GM23248 (cell line): ENCODE results near the gene CLSTN2. TPM values are rescaled to one million over a fixed set of nuclear protein-coding genes. Genes with fewer than 3 reads are reported as not detected.

Experiments used
- DNase-seq: peaks from one replicate; pipeline ENCODE4 v3.0.0-alpha.2; 2015
- H2AFZ ChIP-seq: fragments of 200-600 bp; sonication (generic); 2 replicates; pipeline ENCODE4 v1.6.1; 2016; ENCODE audit warnings: antibody characterized with exemption
- H3F3A ChIP-seq: fragments of 200-600 bp; sonication (generic); 2 replicates; pipeline ENCODE4 v1.6.1; 2016; ENCODE audit warnings: mild to moderate bottlenecking, antibody characterized with exemption, mixed run types; ENCODE audit not compliant: insufficient read depth
- H3K27ac ChIP-seq: fragments of 200-600 bp; sonication (generic); 2 replicates; pipeline ENCODE4 v1.5.1; 2016; ENCODE audit warnings: mild to moderate bottlenecking
- H3K27me3 ChIP-seq: fragments of 200-600 bp; sonication (generic); replicated peaks from 2 replicates; pipeline ENCODE4 v1.6.1; 2016; ENCODE audit warnings: mild to moderate bottlenecking; ENCODE audit not compliant: insufficient read depth
- H3K36me3 ChIP-seq: fragments of 200-600 bp; sonication (generic); 2 replicates; pipeline ENCODE4 v1.6.1; 2016; ENCODE audit warnings: low read depth, mild to moderate bottlenecking
- H3K4me1 ChIP-seq: fragments of 200-600 bp; sonication (generic); 2 replicates; pipeline ENCODE4 v1.6.1; 2016; ENCODE audit warnings: mild to moderate bottlenecking; ENCODE audit not compliant: insufficient read depth
- H3K4me2 ChIP-seq: fragments of 200-600 bp; sonication (generic); one replicate; pipeline ENCODE4 v1.6.1; 2016; ENCODE audit warnings: mild to moderate bottlenecking; ENCODE audit not compliant: unreplicated experiment
- H3K4me3 ChIP-seq: fragments of 200-600 bp; sonication (generic); 2 replicates; pipeline ENCODE4 v1.5.1; 2016; ENCODE audit warnings: mild to moderate bottlenecking
- H3K79me2 ChIP-seq: fragments of 200-600 bp; sonication (generic); 2 replicates; pipeline ENCODE4 v1.6.1; 2016; ENCODE audit warnings: mild to moderate bottlenecking; ENCODE audit not compliant: insufficient read depth
- H3K9ac ChIP-seq: fragments of 200-600 bp; sonication (generic); 2 replicates; pipeline ENCODE4 v1.6.1; 2016; ENCODE audit warnings: mild to moderate bottlenecking
- H3K9me2 ChIP-seq: fragments of 200-600 bp; sonication (generic); 2 replicates; pipeline ENCODE4 v1.6.1; 2016; ENCODE audit warnings: mixed run types, mild to moderate bottlenecking, moderate library complexity; ENCODE audit not compliant: insufficient read depth
- H3K9me3 ChIP-seq: fragments of 200-600 bp; sonication (generic); one replicate; pipeline ENCODE4 v1.6.1; 2017; ENCODE audit warnings: low read depth
- H4K20me1 ChIP-seq: fragments of 200-600 bp; sonication (generic); 2 replicates; pipeline ENCODE4 v1.6.0; 2016; ENCODE audit not compliant: insufficient read depth
- EZH2 ChIP-seq: fragments of 200-600 bp; sonication (generic); IDR thresholded peaks from 2 replicates; pipeline ENCODE4 v1.6.1; 2018; ENCODE audit warnings: antibody characterized with exemption, mild to moderate bottlenecking; ENCODE audit not compliant: insufficient read depth, poor library complexity, severe bottlenecking
- EZH2phosphoT487 ChIP-seq: fragments of 200-600 bp; sonication (generic); IDR thresholded peaks from 2 replicates; pipeline ENCODE4 v1.6.1; 2018; ENCODE audit warnings: antibody characterized with exemption, moderate library complexity, mild to moderate bottlenecking, low read depth; ENCODE audit not compliant: insufficient read depth
- WGBS, 2 experiments: methylation state at CpG; one replicate each; pipeline ENCODE4 v1.1.6; 2015 to 2017; ENCODE audit warnings: low lambda C conversion rate in 2 of 2, low coverage in 1 of 2; ENCODE audit errors: missing lambda C conversion rate in 2 of 2; 5-methylcytosine and 5-hydroxymethylcytosine counted together
- in situ Hi-C: fragments of 300-500 bp; cut with MboI; formaldehyde crosslinking; loops from 2 replicates; pipeline ENCODE4 v1.15.0; 2020
- polyA plus RNA-seq: library from polyadenylated mRNA; unstranded; fragments of >200 nt; fragmentation: Nextera tagmentation; extraction: Ambion mirVana; gene quantifications from 2 replicates; pipeline ENCODE4 v1.2.1, GENCODE V29; 2016
- total RNA-seq: library from RNA; depleted of rRNA; stranded (reverse); fragments of >200 nt; shearing (Covaris generic); gene quantifications from 2 replicates; pipeline ENCODE4 v1.2.3, GENCODE V29; 2014

The CLSTN2 gene
- total and polyA plus RNA-seq, 2 experiments from 2014 or later, result not detected

DNA sequence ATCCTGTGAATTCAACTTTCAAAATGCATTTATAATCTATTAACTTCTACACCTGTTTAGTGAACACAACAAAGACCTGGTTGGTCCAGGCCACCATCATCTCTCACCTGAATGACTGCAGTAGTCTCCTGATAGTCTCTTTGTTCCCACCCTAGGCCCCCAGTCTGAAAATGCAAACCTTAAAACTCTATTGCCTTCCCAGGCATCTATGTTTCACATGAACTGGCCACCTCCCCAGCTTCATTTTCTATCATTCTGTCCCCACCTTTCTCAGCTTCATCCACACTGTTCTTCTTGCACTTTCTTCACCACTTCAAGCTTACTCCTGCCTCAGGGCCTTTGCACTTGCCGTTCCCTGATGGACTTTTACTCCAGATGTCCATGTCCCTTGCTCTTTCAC is 45.0 kb downstream of the CLSTN2 start:
- Histone ChIP-seq H3K27me3 (no peaks in the 10 kb centered on the region), H4K20me1 (no peaks in the 10 kb centered on the region), H3K36me3 (no peaks in the 10 kb centered on the region), H2AFZ (no peak overlapping the region), H3K9me3 (no peaks in the 10 kb centered on the region), H3K4me1 (no peaks in the 10 kb centered on the region), H3K27ac (no peak overlapping the region), H3F3A (no peaks in the 10 kb centered on the region), H3K4me3 (no peak overlapping the region), H3K9me2 (no peaks in the 10 kb centered on the region), H3K9ac (no peak overlapping the region), H3K4me2 (no peak overlapping the region), H3K79me2 (no peaks in the 10 kb centered on the region)
- DNase-seq, result no peak
- TF ChIP-seq EZH2phosphoT487 (no peak), EZH2 (no peak)
- in situ Hi-C loops, result no loop called here
- WGBS, 2 experiments, result 3 to 32% methylated on average over 1 of the region's 1 CpG

DNA sequence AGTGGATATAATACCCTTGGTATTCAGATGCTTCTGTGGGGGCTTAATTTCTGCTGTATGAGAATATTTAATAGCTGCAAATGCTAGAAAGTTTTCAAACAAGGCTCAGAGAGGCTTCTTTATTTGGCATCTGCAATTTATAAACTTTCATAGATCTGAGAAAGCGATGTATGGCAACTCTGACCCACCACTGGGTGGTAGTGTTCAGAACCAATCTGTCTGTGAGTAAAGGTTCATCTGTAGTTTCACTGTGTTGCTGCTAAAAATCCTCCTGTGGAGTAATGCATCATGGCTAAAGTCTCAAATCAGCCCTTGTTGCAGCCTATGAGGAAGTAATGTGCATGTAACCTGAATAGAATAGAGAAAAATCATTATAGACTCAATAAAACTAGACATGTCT is 47.4 kb downstream of the CLSTN2 start:
- H3K79me2 ChIP-seq, result no peaks in the 10 kb centered on the region
- H3K4me2 ChIP-seq, result no peak overlapping the region
- no peak for DNase-seq
- H3K9ac ChIP-seq, result no peak overlapping the region
- in situ Hi-C loops, result no loop called here
- H2AFZ ChIP-seq, result no peak overlapping the region
- H3K4me3 ChIP-seq, result no peak overlapping the region
- no peaks in the 10 kb centered on the region for H3F3A ChIP-seq
- 23 to 30% methylated on average over 1 of the region's 1 CpG for WGBS, 2 experiments
- H3K4me1 ChIP-seq, result no peaks in the 10 kb centered on the region
- no peaks in the 10 kb centered on the region for H3K9me2 ChIP-seq
- no peak for TF ChIP-seq EZH2phosphoT487
- no peak for TF ChIP-seq EZH2
- no peaks in the 10 kb centered on the region for H4K20me1 ChIP-seq
- H3K36me3 ChIP-seq, result no peaks in the 10 kb centered on the region
- no peak overlapping the region for H3K27ac ChIP-seq
- no peaks in the 10 kb centered on the region for H3K27me3 ChIP-seq
- H3K9me3 ChIP-seq, result no peaks in the 10 kb centered on the region

DNA sequence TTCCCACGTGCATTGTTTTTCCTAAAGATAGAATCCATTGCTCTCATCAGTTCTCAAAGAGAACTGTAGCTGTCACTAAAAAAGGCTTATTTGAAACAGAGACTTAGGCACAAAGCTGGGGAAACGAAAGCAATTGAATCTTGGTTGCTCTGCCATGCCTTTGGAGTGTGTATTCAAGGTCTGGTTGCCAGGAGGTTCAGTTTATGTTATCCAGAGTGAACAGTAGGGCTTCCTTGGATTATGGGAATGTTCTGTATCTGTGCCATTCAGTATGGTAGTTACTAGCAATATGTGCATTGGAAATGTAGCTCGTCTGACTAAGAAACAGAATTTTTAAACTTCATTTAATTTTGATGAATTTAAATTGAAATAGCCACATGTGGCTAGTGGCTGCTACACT is 50.6 kb downstream of the CLSTN2 start:
- Histone ChIP-seq H3K9me2 (no peaks in the 10 kb centered on the region), H4K20me1 (no peaks in the 10 kb centered on the region)
- no peak for TF ChIP-seq EZH2phosphoT487
- no peak for TF ChIP-seq EZH2

DNA sequence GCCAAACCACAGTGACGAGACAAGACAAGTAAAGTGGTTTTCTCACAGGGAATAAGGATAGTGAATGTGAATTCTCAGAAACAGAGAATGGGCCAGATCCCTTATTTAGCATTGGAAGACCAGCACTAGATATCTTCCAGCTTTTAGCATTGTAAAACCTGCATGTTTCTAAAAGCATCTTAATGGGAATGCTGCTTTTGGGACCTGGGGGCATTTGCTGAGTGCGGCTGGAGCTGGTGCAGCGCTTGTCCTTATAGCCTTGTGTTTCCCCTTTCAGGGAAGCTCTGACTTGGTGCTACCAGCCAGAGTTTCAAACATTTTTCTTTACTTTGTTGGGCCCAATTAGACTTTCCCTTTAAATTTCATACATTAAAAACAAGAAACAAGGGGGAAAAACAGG is 52.9 kb downstream of the CLSTN2 start:
- Histone ChIP-seq H3K9ac (no peak overlapping the region), H3F3A (no peaks in the 10 kb centered on the region), H3K27ac (no peak overlapping the region), H3K9me3 (no peaks in the 10 kb centered on the region), H3K9me2 (no peaks in the 10 kb centered on the region), H3K4me1 (no peaks in the 10 kb centered on the region), H3K27me3 (no peaks in the 10 kb centered on the region), H3K79me2 (no peaks in the 10 kb centered on the region), H2AFZ (no peak overlapping the region), H3K4me2 (no peak overlapping the region), H4K20me1 (no peaks in the 10 kb centered on the region), H3K4me3 (no peak overlapping the region), H3K36me3 (no peaks in the 10 kb centered on the region)
- DNase-seq, result no peak
- in situ Hi-C loops, result no loop called here
- 51 to 71% methylated on average over 3 of the region's 3 CpGs for WGBS, 2 experiments
- TF ChIP-seq EZH2phosphoT487, result no peak
- TF ChIP-seq EZH2, result no peak

More for the DNA sequence above, 50.6 kb downstream of the CLSTN2 start:
- Histone ChIP-seq H3K9me3 (no peaks in the 10 kb centered on the region), H3K36me3 (no peaks in the 10 kb centered on the region), H3K27me3 (no peaks in the 10 kb centered on the region), H3K4me1 (no peaks in the 10 kb centered on the region), H2AFZ (no peak overlapping the region), H3K27ac (no peak overlapping the region), H3K9ac (no peak overlapping the region), H3K79me2 (no peaks in the 10 kb centered on the region), H3K4me3 (no peak overlapping the region), H3F3A (no peaks in the 10 kb centered on the region), H3K4me2 (no peak overlapping the region)
- WGBS, 2 experiments, result 14 to 15% methylated on average over 3 of the region's 3 CpGs
- no peak for DNase-seq
- in situ Hi-C loops, result no loop called here

DNA sequence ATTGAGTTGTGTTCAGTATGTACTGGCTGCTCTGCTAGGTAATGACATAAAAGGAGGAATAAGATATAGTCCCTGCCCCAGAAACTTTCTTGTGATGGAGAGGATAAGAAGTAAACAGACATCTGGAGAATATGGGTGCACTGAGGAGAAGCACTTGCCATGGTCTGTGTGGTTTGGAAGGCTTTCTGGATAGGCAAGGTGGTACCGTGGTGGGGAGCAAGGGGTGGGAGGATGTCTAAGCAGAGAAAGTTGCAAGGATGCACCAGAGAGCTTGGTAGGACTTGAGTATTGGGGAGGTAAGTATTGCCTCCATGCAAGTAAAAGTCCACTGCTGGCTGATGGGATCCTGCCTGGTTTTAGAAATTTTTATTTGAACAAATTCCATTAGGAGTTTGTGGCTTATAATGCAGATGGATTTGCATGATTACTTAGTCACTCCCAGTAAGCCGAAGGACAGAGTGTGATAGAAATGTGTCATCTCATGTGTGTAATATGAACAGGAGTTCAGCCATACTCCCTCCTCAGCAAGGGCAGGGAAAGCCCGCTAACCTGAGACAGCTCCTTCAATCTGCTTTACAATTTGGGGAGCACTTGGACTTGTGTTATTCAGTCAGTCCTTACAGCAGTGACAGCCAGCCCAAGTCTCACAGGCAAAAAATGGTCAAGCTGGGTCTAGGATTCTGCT is 53.6 kb downstream of the CLSTN2 start:
- in situ Hi-C loops, result no loop called here
- no peak for DNase-seq
- no peaks in the 10 kb centered on the region for H3K9me2 ChIP-seq
- TF ChIP-seq EZH2 (no peak), EZH2phosphoT487 (no peak)
- H3K27ac ChIP-seq, result no peak overlapping the region
- H3K79me2 ChIP-seq, result no peaks in the 10 kb centered on the region
- no peaks in the 10 kb centered on the region for H3K27me3 ChIP-seq
- no peaks in the 10 kb centered on the region for H3K36me3 ChIP-seq
- H3K4me3 ChIP-seq, result no peak overlapping the region
- no peak overlapping the region for H3K4me2 ChIP-seq
- H3K4me1 ChIP-seq, result no peaks in the 10 kb centered on the region
- no peaks in the 10 kb centered on the region for H3K9me3 ChIP-seq
- no peak overlapping the region for H3K9ac ChIP-seq
- no peaks in the 10 kb centered on the region for H3F3A ChIP-seq
- WGBS, 2 experiments, result 44 to 49% methylated on average over 3 of the region's 3 CpGs
- H4K20me1 ChIP-seq, result no peaks in the 10 kb centered on the region
- no peak overlapping the region for H2AFZ ChIP-seq
